HT1080 (cell line): ENCODE measurements around the gene POU6F2. TPM values are rescaled to one million over a fixed set of nuclear protein-coding genes. Genes with fewer than 3 reads are reported as not detected.

Experiments used
- DNase-seq: peaks from one replicate; pipeline ENCODE4 v3.0.0-alpha.2; 2015; ENCODE audit warnings: low read depth
- total RNA-seq: library from RNA; depleted of rRNA; stranded (reverse); fragments of >200 nt; shearing (Covaris generic); gene quantifications from 2 replicates; pipeline ENCODE4 v1.2.3, GENCODE V29; 2014

Gene POU6F2
- total RNA-seq, 1 experiment from 2014 or later: not detected

DNA sequence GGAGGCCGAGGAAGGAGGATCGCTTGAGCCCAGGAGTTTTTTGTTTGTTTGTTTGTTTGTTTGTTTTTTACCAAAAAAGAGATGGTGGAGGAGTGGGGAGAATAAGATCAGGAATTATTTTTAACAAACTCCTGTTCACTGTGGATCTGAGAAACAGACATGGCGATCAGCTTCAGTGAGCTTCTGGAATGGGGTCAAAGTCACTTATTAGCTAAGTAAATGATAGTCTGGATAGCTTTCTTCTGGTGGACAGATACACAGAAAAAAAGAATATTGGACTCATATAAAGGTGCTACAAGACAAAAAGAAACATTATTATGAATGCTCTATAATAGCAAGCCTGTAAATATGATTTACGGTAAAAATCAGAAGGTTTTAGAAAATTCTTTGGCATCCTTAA, 85.1 kb downstream of the POU6F2 start:
- DNase-seq: no peak

DNA sequence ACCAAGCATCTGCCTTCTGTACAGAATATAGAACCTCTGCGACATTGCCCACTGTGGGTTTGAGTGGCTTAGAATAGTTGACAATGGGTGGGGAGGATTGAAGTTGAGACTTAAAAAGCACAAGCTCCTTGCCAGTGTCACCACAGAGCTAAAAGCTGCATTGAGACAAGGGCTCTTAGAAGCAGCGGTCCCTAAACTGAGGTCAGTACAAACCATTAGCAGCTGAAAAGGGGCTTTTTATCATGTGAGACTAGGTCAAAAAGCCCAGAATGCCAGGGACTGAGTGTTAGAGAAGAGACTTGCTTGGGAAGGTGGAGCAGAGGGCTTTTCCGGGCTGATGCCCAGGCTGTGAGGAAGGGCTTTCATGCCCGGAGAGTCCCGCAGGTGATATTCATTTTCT, 91.3 kb downstream of the POU6F2 start:
- DNase-seq: no peak

DNA sequence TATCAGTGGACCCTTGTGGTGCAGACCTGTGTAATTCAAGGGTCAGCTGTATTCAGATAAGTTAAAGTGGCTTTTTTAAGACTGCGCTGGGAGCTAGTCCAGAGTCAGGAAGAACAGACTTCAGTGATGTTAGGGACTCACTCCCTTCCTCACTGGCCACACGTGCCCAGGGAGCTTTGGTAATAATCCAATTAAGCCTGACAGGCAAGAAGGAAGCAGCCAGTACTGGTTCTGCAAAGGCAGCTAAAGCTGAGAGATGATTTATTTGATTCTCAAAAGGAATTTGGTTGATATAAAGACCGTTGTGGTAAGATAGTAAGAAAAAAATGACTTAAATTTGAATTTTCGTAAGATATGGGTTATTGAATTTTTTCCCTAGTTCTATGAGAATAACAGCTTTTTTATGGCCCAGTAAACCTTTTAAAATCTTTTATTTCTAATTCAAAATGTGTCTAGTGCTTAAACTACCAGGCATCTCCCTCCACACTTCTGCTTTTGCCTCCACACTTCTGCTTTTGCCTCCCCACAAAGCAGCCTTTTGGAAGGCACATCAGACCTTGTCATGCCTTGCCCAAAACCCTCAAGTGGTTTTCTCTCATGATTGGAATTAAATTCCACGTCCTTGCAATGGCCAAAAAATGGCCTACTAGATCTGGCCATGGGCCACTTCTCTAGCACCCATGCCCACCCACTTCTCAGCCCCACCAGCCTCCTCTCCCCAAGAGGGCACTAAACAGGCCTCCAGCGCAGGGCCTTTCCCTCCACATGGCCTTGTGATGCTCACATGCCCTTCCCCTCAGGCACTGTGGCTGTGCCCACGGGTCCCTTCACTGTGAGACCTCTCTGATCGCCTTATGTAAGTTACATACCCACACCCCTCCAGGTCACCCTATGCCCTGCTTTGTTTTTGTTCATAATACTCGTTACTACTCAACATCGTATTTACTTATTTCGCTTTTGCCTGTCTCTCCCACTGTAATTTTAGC, 92.5 kb downstream of the POU6F2 start:
- DNase-seq: no peak

DNA sequence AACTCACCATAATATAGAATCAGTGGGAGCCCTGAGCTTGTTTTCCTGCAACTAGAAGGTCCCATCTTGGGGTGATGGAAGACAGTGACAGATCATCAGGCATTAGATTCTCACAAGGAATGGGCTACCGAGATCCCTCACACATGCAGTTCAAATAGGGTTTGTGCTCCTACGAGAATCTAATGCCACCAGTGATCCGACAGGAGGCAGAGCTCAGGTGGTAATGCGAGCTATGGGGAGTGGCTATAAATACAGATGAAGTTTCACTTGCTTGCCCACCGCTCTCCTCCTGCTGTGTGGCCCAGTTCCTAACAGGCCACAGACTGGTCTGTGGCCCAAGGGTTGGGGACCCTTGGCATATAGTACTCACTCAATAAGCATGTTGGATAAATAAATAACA, 93.4 kb downstream of the POU6F2 start:
- no peak for DNase-seq

DNA sequence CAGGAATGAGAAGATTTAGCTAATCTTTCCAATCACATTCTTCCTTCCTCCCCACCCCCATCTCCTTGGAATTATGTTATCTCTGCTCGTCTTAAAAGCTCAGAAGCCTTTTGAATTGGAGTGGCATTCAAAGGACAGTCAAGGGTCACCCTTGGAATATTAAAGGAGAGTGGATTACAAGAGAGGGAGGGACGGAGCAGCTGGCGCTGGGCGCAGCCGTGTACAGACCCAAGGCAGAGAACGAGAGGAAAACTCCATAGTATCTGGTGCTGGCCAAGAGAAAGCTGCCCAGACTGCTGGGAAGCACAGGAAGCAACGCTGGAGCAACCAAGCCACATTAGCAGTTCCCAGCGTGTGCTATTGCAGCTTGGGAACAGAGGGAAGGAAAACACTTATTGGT, 95.7 kb downstream of the POU6F2 start:
- DNase-seq: no peak

DNA sequence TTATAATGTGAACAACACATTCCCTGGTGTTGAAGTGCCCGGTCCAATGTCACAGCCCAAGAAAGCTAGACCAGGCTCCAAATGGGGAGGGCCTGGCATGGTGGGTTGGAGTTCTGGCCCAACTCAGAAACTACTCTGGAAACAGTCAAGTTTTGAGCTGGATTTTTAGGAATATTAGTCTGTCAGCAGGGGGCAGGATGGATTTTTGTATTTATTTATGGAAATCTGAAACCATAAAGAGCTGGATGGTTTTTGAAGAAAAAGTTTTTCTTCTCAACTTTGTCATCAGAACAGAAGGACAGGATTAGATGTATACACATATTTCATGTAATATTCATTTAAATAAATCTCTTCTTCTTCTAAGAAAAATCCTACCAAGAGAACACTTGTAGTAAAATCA, 97.5 kb downstream of the POU6F2 start:
- no peak for DNase-seq

DNA sequence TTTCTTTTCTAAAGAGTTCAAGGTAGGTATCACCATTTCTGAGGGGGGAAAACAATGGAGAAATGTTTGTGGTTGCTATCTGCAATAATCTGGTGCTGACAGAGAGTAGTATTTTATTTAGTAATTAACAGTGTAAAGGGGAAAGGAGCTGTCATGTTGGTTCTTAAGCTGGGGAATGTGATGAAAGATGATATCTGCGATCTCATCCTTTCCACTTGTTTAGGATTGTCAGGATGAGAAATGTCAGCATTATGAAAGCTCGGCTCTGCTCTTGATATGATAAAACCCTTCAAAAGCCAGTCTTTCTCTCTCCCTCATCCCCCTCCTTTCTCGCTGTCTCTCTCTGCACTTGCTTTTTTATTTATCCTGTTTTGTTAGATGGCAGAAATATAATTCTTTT, 106.1 kb downstream of the POU6F2 start:
- no peak for DNase-seq

DNA sequence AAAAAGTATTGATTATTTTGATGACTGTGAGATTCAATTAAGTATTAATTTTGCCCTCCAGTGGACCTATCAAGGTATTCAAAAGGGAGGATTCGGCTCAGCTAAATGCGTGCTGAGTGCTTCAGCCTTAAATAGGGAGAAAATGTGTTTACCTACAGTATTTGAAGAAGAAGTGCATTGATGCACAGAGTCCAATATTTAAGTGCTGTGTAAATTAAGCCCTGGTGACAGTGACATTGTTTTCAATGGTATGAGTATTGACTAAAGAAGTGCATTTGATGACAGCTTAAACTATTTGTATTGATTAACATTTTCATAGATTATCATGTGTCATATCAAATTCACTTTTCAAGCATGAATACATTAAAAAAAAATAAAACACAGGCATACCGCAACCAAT, 106.6 kb downstream of the POU6F2 start:
- no peak for DNase-seq

DNA sequence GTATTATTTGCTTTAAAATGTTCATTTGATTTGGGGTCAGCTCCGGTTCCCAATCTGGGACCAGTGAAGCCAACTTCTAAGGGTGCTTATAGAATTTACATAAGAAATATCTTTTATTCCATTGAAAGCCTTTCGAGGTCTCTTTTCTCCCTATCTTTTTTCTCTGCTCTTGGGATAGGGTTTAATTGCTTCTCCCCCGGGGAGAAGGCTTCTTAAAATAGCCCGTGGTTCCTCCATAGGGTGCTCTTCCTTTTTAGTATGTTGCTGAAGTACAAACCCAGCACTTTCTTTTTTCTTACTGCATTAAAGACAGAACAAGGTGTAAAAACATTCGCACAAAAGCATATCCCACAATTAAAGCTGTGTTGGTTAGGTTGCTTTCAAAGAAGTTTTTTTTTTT, 107.5 kb downstream of the POU6F2 start:
- no peak for DNase-seq

DNA sequence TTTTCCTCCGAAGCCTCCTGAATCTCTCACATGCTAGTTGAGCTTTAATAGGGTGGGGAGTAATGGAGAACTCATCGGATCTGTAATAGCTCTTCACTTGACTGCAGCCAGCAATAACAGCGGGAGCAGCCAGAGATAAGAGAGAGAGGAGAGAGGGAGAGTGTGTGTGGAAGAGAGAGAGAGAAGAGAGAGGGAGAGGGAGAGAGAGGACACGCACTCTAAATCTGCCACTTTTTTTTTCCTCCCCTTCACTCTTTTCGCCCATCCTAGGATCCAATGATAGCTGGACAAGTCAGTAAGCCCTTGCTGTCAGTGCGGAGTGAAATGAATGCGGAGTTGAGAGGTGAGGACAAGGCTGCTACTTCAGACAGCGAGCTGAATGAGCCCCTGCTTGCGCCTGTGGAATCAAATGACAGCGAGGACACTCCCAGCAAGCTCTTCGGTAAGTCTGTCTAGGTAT, 107.9 kb downstream of the POU6F2 start:
- no peak for DNase-seq

DNA sequence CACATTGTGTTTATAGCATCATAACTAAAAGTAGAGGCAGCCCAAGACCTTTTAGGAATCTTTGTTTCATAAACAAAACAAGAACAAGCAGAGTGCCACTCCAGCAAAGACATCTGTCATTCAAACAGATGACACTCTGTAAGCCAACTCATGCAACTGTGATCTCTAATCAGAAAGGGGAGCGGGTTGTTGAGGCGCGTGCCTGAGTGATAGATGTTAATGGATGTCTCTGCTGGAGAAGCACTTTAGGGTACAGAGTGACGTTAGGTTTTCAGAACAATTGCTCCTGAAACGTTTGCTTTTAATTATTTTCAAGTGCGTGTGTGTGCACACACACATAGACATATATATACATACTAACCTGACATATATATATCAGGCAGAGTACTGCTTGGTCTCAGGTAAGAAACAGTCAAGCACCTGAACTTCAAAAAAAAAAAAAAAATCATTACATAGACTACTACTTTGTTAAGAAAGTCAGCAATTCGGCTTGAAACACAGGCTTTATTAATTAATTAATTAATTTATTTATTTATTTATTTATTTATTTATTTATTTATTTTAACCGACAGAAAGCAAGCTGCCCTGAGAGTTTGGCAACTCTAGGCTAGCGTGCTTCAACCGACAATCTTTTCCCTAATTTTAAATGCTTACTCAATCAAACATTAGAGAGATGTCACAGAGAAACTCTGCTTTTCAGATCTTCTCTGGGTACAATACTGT, 109.1 kb downstream of the POU6F2 start:
- no peak for DNase-seq

DNA sequence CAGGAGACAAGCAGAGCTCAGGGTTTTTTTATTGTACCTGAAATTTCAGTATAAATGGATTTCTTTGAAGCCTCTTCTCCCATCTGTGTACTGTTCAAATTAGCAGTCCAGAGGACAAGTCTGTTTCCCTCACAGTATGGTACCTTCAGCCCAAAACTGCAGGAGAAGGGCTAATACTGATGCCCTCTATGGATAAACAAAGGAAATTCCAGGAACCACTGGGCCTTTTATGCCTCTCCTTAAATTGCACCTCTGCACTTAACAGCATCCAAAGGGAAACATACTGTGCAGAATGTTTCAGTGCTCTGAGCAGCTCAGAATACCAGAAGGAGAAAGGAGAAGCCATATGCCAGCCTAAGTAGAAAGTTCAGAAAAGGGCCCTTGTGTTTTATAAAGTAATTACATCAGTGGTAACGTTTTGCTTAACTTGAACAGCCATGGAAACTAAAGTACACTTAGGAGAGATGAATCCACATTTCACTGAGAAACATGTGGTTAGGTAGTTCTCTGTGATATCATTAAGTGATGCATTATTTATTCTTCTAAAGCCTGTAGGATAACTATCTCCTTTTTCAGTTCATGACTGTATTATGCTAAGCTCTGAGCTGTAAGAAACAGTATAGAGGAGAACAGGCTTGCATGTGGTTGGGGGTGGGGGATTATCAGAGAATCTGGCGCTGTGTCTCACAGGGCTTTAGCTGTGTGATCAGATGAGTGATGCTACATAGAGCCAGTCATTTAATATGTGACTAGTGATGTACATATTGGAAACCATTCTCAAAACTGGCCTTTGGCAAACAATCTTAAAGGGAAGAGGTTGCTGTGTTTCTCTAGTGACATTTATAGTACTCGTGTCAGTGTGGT, 111.3 kb downstream of the POU6F2 start:
- DNase-seq: no peak

DNA sequence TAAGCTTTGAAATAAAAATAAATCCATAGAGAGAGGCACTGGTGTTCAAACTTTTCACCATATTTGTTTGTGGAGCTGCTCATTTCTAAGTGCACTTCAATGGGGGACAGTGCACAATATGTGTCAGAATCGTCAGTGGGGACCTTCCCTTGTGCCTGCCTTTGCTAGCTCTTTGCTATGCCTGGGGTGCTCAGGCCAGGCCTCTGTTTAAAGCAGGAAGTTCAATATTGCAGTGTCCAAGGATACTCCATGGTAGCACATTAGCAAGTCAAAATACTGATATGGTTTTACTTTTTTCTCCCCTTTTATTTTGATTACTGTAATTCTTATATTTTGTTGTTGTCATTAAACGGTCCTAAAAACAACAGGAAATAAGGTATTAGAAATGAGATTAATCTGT, 113.4 kb downstream of the POU6F2 start:
- no peak for DNase-seq

DNA sequence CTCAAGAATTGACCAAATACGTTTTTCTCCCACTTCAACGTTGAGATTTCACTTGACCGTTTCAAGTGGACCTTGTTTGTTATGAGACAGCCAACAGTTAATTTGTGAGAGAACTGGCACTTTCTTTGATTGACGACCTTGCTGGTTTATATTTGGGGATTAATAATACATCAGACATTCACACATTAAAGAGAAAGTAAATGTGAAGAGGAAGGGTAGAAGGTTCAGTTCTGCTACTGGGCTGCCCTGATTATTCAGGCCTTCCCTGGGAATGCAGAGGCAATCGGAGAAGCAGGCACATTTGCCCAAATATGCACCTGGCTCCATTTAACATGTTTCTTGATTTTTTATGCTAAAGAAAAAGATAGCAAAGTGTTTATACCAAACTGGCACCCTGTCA, 114.1 kb downstream of the POU6F2 start:
- no peak for DNase-seq

DNA sequence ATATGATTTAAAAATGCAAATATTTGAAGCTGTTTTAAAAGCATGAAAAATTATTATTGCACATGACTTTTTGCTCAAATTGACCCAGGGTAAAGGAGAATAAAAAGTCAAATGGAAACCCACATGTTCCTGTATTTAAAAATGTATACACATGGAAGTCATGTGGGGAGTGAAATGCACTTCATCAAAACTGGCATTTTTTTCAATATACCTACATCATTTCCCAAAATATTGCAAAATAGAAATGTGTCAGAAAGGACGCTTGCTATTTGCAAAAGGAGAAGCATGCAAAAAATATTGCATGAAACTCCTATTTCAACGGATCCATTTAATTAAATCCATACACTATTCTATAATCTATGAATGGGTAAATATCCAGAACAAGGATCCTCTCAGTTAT, 117.0 kb downstream of the POU6F2 start:
- no peak for DNase-seq

DNA sequence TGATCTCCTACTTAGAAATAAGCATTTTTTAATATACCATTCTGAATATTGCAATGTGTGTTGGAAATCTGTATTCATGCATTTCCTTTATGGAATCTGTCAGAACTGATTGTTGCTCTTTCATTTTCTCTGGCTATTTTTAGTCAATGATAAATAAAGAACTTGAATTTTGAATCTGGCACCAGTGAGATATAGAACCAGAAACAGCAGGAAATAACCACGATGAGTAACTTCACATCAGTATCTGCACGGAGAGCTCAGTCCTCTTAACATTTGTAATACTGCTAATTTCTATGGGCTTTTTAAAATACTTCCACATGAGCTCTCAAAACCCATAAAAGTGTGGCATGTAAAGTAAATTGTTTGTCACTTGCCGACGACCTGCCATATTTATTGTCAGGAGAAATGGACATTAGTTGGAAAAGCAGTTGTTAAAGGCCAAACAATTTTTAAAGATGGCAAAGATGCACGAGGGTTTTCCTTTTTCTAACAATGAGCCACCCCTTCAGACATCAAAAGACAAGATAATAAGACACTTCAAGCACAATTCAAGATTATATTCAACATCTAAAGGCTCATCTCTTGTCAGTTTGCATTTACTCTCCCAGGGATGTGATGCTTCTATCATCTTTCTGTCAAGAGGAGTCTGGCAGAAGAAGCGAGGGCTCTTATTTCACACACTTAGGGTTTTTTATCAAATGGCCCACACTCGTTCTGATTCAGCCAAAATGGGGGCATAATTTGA, 118.3 kb downstream of the POU6F2 start:
- DNase-seq: no peak

DNA sequence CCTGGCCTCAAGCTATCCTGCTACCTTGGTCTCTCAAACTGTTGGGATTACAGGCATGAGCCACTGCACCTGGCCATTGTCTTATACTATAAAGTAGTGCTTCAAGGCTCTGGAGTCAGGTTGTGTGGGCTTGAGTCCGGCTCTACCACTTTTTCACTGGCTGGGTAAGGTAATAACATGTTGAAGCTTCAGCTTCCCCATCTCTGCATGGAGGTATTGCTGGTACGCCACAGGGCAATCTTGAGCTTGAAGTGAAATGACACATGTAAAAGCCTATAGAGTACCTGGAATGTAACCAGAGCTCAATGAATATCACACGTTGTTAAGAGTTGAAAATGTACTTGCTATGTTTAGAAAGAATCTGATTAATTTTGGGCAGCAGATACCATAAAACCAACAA, 120.8 kb downstream of the POU6F2 start:
- no peak for DNase-seq

DNA sequence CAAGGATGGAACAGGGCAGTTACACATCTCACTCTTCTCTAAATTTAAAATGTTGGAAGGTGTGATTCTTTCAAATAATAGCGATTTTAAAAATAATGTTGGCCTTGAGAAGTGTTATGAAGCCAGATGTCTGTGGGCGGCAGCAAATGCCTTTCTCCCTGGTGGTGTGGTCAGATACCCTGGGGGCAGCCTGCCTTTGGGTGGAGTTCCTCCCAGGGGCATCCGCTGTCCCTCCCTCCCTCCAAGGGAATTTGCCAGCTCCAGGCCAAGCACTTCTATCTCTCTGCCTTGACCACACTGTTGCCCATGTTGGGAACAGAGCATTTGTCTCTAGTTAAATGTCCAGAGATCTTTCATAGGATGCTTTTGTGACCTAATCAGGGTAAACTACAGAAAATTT, 121.4 kb downstream of the POU6F2 start:
- DNase-seq: no peak

DNA sequence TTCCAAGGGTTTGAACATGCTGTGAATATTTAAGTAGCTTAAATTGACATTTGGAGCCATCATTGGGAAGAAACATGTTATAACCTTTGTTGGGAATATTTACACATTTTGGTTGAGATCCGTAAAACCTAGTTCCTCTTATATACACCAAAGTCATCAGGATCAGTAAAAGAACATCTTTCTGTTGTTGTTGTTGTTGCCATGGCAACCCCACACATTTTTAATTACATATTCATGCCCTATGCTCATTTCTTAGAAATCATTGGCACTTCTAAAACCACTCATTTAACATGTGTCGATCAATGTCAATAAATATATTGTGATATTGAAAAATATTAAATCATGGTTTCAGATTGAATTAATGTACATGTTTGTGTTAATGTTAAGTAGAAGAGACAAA, 122.6 kb downstream of the POU6F2 start:
- DNase-seq: no peak

DNA sequence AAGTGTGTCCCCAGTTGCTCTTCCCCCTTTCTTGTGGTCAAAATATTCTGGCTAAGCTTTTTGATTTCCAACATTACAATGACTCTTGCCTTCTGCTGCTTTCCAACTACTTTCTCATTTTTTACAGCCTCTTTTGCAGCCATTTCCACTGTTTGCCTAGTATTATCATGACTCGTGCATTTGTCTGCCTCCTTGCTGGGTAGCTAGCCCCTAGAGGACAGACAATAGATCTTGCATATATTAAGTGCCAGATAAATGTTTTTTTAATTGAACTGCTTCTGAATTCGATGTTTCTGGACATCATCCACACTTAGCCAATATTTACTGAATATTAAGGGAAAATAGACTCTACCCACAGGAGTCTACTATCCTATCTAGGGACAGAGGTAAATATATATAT, 124.5 kb downstream of the POU6F2 start:
- DNase-seq: no peak

DNA sequence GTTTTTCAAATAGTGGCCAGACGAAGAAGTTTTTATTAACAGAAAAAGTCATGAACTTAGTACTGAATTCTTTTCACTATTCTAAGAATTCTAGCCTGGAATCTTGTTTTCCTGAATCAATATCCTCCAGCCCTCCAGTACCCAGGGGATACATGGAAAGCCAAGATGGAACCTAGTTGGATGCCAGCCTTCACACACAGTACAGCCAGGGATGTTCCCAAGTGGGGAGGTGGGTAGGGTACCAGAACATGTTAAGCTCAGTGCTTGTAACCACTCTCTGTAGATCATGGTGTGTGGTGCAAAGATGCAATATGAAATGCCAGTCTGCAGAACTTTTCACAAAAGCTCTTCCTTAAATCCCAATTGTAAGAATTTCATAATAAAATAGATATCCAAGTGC, 128.0 kb downstream of the POU6F2 start:
- DNase-seq: no peak
